Measurements from ENCODE around the gene LHFPL6. TPM values are rescaled to one million over a fixed set of nuclear protein-coding genes. Genes with fewer than 3 reads are reported as not detected.
A peak's percentile ranks its signal among the peaks of the same experiment; 100 is the strongest.

LHFPL6 gene
- total and polyA plus RNA-seq, 3 donors from 2014 or later = 37.3 to 65.5 (median 52.1) TPM

- TF ChIP-seq POLR2A (IDR thresholded peaks at IDR 0.05) (no peak), CTCF (IDR thresholded peaks at IDR 0.05) (no peak)
- Histone ChIP-seq H3K27ac (no peak overlapping the region), H3K27me3 (no peaks in the 10 kb centered on the region), H3K36me3 (ENCODE audit: low read depth, missing control alignments) (no peaks in the 10 kb centered on the region), H3K4me1 (peaks cover 26% of the 10 kb centered on the region), H3K9me3 (no peaks in the 10 kb centered on the region), H3K4me3 (no peak overlapping the region)
- no peak for DNase-seq
- WGBS, 2 donors = 79 to 89% methylated on average over 5 of the region's 5 CpGs
- intact Hi-C loops (cut with DNase I; ENCODE audit: low total_unique reads) = no loop called here
Observed at GRCh38 chr13:39389013-39389412, 214.0 kb downstream of the LHFPL6 start.

- H3K27ac ChIP-seq = peak overlapping the region; percentile 3 to 46
- TF ChIP-seq POLR2A (IDR thresholded peaks at IDR 0.05) = no peak
- no peak for TF ChIP-seq CTCF (IDR thresholded peaks at IDR 0.05)
- WGBS, 2 donors = 25 to 27% methylated on average over 3 of the region's 3 CpGs
Observed at GRCh38 chr13:39385621-39386231, 217.3 kb downstream of the LHFPL6 start.

GRCh38 chr13:39385154-39385553 lies 217.8 kb downstream of the LHFPL6 start:
- Histone ChIP-seq H3K4me1 (peaks cover 28% of the 10 kb centered on the region), H3K36me3 (ENCODE audit: low read depth, missing control alignments) (no peaks in the 10 kb centered on the region), H3K27me3 (no peaks in the 10 kb centered on the region), H3K9me3 (no peaks in the 10 kb centered on the region), H3K4me3 (no peak overlapping the region), H3K27ac (peak overlapping the region; percentile 3 to 46)
- WGBS, 2 donors = 56 to 61% methylated on average over 4 of the region's 4 CpGs
- intact Hi-C loops (cut with DNase I; ENCODE audit: low total_unique reads) = no loop called here
- DNase-seq = no peak
- no peak for TF ChIP-seq CTCF (IDR thresholded peaks at IDR 0.05)
- no peak for TF ChIP-seq POLR2A (IDR thresholded peaks at IDR 0.05)

More at GRCh38 chr13:39385621-39386231, 217.3 kb downstream of the LHFPL6 start:
- Histone ChIP-seq H3K4me1 (peaks cover 28% of the 10 kb centered on the region), H3K27me3 (no peaks in the 10 kb centered on the region), H3K36me3 (ENCODE audit: low read depth, missing control alignments) (no peaks in the 10 kb centered on the region), H3K4me3 (no peak overlapping the region), H3K9me3 (no peaks in the 10 kb centered on the region)
- DNase-seq = no peak
- intact Hi-C loops (cut with DNase I; ENCODE audit: low total_unique reads) = no loop called here

- no peak for DNase-seq
- no peak overlapping the region for H3K4me3 ChIP-seq
- no peaks in the 10 kb centered on the region for H3K27me3 ChIP-seq
- intact Hi-C loops (cut with DNase I; ENCODE audit: low total_unique reads) = no loop called here
- H3K4me1 ChIP-seq = peaks cover 20% of the 10 kb centered on the region
- TF ChIP-seq CTCF (IDR thresholded peaks at IDR 0.05) = no peak
- no peak for TF ChIP-seq POLR2A (IDR thresholded peaks at IDR 0.05)
- 62 to 77% methylated on average over 2 of the region's 2 CpGs for WGBS, 2 donors
- H3K9me3 ChIP-seq = no peaks in the 10 kb centered on the region
- H3K36me3 ChIP-seq (ENCODE audit: low read depth, missing control alignments) = no peaks in the 10 kb centered on the region
- no peak overlapping the region for H3K27ac ChIP-seq
Observed at GRCh38 chr13:39381456-39381855, 221.5 kb downstream of the LHFPL6 start.
